ENCODE measurements around the gene CLEC16A. TPM values are rescaled to one million over a fixed set of nuclear protein-coding genes. Genes with fewer than 3 reads are reported as not detected.

CLEC16A gene
- total and polyA plus RNA-seq, 2 experiments from 2014 or later, result 9.9 to 24.1 TPM

DNA sequence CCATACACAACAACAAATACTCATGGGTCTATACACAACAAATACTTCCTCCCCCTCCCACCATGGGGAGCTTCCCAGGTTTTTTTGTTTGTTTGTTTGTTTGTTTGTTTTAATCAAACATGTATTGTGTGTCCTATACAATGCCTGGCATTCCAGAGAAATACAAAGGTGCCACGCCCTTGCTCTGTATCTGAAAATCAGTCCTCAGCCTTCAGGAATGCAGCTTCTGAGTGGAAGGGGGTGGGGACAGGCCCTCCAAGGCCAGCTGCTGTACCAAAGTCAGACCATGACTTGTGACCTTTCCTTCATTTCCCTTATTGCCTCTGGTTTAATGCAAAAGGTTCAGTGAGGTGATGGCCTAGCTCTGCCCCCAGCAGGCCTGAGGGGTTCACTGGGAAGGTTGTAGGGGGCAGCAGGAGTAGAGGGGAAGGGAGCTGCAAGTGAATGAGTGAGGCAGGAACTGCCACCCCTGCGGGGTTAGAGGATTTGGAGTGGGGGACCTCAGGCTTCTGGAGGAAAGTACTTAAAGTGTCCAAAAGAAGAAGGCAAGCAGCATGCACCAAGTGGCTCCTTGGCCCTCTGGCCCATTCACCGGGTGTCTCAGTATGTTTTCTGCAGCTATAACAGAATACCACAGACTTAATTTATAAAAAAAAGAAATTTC is 105.2 kb downstream of the CLEC16A start (continued):
- TF ChIP-seq, protein P1, sequence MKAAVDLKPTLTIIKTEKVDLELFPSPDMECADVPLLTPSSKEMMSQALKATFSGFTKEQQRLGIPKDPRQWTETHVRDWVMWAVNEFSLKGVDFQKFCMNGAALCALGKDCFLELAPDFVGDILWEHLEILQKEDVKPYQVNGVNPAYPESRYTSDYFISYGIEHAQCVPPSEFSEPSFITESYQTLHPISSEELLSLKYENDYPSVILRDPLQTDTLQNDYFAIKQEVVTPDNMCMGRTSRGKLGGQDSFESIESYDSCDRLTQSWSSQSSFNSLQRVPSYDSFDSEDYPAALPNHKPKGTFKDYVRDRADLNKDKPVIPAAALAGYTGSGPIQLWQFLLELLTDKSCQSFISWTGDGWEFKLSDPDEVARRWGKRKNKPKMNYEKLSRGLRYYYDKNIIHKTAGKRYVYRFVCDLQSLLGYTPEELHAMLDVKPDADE (IDR thresholded peaks at IDR 0.05), result no peak
- TF ChIP-seq EZH2phosphoT487 (IDR thresholded peaks at IDR 0.05; ENCODE audit: unreplicated experiment) (no peak), NANOG (IDR thresholded peaks at IDR 0.05; ENCODE audit: borderline replicate concordance) (no peak), EZH2 (IDR thresholded peaks at IDR 0.05; ENCODE audit: low read depth, unreplicated experiment) (no peak), ZNF331 (CRISPR knock-in tag; IDR thresholded peaks at IDR 0.05; ENCODE audit: low read depth) (no peak), POLR2AphosphoS5 (IDR thresholded peaks at IDR 0.05; ENCODE audit: low read depth) (no peak), CREB1 (CRISPR knock-in tag; IDR thresholded peaks at IDR 0.05; ENCODE audit: low read depth) (no peak), JUNB (IDR thresholded peaks at IDR 0.05; ENCODE audit: unreplicated experiment) (no peak)
- TF ChIP-seq, protein P2, sequence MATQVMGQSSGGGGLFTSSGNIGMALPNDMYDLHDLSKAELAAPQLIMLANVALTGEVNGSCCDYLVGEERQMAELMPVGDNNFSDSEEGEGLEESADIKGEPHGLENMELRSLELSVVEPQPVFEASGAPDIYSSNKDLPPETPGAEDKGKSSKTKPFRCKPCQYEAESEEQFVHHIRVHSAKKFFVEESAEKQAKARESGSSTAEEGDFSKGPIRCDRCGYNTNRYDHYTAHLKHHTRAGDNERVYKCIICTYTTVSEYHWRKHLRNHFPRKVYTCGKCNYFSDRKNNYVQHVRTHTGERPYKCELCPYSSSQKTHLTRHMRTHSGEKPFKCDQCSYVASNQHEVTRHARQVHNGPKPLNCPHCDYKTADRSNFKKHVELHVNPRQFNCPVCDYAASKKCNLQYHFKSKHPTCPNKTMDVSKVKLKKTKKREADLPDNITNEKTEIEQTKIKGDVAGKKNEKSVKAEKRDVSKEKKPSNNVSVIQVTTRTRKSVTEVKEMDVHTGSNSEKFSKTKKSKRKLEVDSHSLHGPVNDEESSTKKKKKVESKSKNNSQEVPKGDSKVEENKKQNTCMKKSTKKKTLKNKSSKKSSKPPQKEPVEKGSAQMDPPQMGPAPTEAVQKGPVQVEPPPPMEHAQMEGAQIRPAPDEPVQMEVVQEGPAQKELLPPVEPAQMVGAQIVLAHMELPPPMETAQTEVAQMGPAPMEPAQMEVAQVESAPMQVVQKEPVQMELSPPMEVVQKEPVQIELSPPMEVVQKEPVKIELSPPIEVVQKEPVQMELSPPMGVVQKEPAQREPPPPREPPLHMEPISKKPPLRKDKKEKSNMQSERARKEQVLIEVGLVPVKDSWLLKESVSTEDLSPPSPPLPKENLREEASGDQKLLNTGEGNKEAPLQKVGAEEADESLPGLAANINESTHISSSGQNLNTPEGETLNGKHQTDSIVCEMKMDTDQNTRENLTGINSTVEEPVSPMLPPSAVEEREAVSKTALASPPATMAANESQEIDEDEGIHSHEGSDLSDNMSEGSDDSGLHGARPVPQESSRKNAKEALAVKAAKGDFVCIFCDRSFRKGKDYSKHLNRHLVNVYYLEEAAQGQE (IDR thresholded peaks at IDR 0.05; ENCODE audit: unreplicated experiment), result no peak
- TF ChIP-seq, protein P3, sequence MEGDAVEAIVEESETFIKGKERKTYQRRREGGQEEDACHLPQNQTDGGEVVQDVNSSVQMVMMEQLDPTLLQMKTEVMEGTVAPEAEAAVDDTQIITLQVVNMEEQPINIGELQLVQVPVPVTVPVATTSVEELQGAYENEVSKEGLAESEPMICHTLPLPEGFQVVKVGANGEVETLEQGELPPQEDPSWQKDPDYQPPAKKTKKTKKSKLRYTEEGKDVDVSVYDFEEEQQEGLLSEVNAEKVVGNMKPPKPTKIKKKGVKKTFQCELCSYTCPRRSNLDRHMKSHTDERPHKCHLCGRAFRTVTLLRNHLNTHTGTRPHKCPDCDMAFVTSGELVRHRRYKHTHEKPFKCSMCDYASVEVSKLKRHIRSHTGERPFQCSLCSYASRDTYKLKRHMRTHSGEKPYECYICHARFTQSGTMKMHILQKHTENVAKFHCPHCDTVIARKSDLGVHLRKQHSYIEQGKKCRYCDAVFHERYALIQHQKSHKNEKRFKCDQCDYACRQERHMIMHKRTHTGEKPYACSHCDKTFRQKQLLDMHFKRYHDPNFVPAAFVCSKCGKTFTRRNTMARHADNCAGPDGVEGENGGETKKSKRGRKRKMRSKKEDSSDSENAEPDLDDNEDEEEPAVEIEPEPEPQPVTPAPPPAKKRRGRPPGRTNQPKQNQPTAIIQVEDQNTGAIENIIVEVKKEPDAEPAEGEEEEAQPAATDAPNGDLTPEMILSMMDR (conservative IDR thresholded peaks at IDR 0.05; ENCODE audit: low read depth in 2 of 2), result no peak

DNA sequence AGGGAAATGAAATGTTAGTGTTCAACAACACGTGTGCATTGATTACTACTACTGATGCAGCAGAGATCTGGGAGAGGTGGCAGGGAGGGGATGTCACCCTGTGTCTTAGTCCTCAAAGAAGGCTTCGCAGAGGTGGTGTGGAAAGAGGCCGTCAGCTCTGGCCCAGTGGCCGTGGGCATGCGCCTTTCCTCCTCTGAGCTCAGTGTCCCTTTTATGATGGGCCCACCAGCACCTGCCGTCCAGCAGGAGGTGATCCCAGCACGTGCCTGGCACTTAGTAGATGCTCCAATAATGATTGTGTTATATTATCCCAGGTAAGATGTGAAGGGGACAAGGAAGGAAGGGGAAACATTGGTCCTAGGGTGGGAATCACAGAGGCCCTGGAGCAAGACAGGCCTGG is 106.2 kb downstream of the CLEC16A start:
- Histone ChIP-seq H2AFZ (no peak overlapping the region), H3K27ac (ENCODE audit: low read depth) (no peak overlapping the region), H3K9me2 (ENCODE audit: insufficient read depth) (no peaks in the 10 kb centered on the region), H3F3A (replicated peaks; ENCODE audit: low read depth) (no peaks in the 10 kb centered on the region), H4K20me1 (replicated peaks; ENCODE audit: insufficient read depth) (no peaks in the 10 kb centered on the region), H3K27me3 (ENCODE audit: insufficient read depth) (no peaks in the 10 kb centered on the region), H3K4me3 (no peak overlapping the region), H3K36me3 (ENCODE audit: insufficient read depth) (no peaks in the 10 kb centered on the region), H3K79me2 (replicated peaks; ENCODE audit: insufficient read depth) (no peaks in the 10 kb centered on the region), H3K4me1 (ENCODE audit: insufficient read depth) (peaks cover 6% of the 10 kb centered on the region), H3K4me2 (no peak overlapping the region)
- peaks cover 5% of the 10 kb centered on the region for H3K27me3 Mint-ChIP-seq (ENCODE audit: insufficient read depth, low read depth, poor library complexity)
- DNase-seq (ENCODE audit: low spot score) (no peak), ATAC-seq (no peak)
- peaks cover 26% of the 10 kb centered on the region for H3K4me1 Mint-ChIP-seq
- no peaks in the 10 kb centered on the region for H3K36me3 Mint-ChIP-seq (ENCODE audit: low read depth)
- H3K27ac Mint-ChIP-seq, result no peak overlapping the region
- H3K4me3 Mint-ChIP-seq, result no peak overlapping the region
- no peaks in the 10 kb centered on the region for H3K9me3 Mint-ChIP-seq
- TF ChIP-seq, protein P1 (IDR thresholded peaks at IDR 0.05), result no peak
- TF ChIP-seq ZNF331 (CRISPR knock-in tag; IDR thresholded peaks at IDR 0.05; ENCODE audit: low read depth) (no peak), ZNF114 (CRISPR knock-in tag; IDR thresholded peaks at IDR 0.05) (no peak), EZH2 (IDR thresholded peaks at IDR 0.05; ENCODE audit: low read depth, unreplicated experiment) (no peak), STAT1 (IDR thresholded peaks at IDR 0.05; ENCODE audit: unreplicated experiment) (no peak), JUNB (IDR thresholded peaks at IDR 0.05; ENCODE audit: unreplicated experiment) (no peak)
- TF ChIP-seq, protein P2 (IDR thresholded peaks at IDR 0.05; ENCODE audit: unreplicated experiment), result no peak

Data from GM23338 (cell line).